GM23248 (cell line): ENCODE results near the gene PUS1.
"Not testable (repeated sequence)": the region's sequence is repeated elsewhere in the genome, so short reads cannot be mapped to it uniquely, and the experiment has no call there.

Experiments
- EZH2 ChIP-seq: fragments of 200-600 bp; sonication (generic); IDR thresholded peaks from 2 replicates; pipeline ENCODE4 v1.6.1; 2018; ENCODE audit warnings: antibody characterized with exemption, mild to moderate bottlenecking; ENCODE audit not compliant: insufficient read depth, poor library complexity, severe bottlenecking
- EZH2phosphoT487 ChIP-seq: fragments of 200-600 bp; sonication (generic); IDR thresholded peaks from 2 replicates; pipeline ENCODE4 v1.6.1; 2018; ENCODE audit warnings: antibody characterized with exemption, moderate library complexity, mild to moderate bottlenecking, low read depth; ENCODE audit not compliant: insufficient read depth

GRCh38 chr12:131954460-131954859 is 25.4 kb downstream of the PUS1 start:
- not testable (repeated sequence) for TF ChIP-seq EZH2phosphoT487, EZH2
